ENCODE results near the gene KDM2A.

The KDM2A gene

DNA sequence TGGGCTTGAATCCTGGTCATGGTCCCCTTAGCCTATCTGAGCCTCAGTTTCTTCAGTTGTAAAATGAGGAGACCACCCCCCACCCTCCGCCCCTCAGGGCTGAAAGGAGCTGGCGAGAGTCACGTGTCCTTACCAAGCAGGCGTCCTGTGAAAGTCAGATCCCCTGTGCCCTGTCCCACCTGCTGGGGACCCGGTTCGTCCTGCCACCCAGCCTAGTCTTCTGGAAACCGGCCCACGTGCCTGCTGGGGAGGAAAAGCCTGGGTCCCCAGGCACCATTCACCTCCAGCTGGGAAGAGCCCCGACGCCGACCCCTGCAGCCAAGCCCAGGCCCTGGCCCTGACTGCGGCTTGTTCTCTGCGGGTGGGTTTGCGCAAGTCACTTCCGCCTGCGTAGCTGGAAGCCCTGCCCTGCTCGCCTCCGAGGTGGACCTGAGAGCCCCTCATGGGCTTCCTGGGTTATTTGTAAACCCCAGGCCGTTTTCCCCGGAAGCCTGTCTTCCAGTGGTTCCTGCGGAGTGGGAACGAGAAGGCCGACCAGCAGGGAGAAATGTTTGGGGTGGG is 183.6 kb downstream of the KDM2A start:
- no peak for DNase-seq (ENCODE audit: low spot score)

DNA sequence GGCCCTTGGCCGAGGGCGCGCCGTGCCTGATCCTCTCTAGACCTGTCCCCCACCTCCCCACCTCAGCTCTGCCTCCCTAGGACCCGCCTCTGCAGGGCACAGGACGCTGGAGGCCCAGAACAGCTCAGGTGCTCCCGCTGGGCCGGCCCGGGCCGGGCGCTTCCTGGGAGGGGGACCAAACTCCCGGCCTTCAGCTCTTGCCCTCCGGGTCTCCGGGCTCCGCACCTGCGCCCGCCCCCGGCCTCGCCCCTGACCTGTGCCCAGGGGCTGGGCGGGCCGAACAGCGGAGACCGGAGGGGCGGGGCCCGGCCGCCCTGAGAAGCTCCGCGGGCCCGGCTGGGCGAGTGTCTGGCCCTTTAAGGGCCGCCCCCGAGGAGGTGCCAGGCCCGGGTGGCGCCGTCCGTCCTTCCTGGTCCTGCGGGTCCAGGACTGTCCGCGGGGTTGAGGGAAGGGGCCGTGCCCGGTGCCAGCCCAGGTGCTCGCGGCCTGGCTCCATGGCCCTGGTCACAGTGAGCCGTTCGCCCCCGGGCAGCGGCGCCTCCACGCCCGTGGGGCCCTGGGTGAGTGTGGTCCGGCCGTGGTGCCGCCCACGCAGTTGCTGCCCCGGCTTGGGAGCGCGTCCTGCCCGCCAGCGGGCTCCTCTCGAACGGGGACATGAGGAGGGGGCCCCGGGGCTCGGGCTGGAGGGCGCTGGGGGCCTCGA is 184.2 kb downstream of the KDM2A start, which contains the start of gene SSH3:
Gene SSH3, plus strand, starts transcription at position 399 of the 703 bp plus-strand sequence. Its CDS starts 96 bp downstream, at position 495.
- DNase-seq (ENCODE audit: low spot score): peak; percentile 77

DNA sequence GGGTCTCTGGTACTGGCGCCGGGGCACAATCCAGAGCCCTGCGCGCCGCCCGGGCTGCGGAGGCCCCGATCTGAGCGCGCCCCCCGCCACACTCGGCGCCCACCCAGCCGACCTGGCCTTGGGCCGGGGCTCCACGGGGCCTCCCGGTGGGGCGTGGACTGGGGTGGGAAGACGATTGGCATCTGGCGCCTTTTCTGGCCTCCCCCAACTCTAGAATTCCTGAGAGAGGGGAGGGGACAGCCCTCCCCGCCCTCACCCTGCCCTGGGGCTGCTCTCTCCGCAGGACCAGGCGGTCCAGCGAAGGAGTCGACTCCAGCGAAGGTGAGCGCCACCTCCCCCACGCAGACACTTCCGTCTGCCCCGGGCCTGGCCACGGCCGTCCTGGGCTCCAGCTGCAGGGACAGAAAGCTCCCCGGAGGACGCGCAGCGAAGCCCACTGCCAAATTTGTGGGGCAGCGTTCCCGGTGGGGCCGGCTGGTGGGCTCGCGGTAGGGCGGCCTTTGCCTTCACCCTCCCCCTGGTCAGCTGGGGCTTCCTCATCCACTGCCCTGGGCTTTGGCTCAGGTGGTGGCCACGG is 184.9 kb downstream of the KDM2A start:
- DNase-seq (ENCODE audit: low spot score): no peak

DNA sequence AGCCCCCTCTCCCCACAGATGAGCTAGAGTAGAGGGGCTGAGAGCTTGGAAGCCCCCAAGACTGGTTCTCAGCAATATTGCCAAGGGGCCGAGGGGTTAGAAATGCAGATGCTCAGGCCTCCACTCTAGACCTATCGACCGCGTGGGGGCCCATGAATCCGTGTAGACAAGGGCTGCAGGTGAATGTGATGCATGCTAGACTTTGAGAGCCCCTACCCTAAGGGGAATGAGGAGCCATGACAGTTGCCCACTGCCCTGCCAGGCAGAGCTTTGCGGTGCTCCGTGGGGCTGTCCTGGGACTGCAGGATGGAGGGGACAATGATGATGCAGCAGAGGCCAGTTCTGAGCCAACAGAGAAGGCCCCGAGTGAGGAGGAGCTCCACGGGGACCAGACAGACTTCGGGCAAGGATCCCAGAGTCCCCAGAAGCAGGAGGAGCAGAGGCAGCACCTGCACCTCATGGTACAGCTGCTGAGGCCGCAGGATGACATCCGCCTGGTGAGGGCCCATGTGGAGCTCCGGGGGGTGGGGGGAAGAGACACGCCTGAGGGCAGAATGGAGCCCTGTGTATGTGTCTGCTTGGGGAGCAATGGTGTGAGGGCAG is 185.5 kb downstream of the KDM2A start:
- DNase-seq (ENCODE audit: low spot score): no peak

DNA sequence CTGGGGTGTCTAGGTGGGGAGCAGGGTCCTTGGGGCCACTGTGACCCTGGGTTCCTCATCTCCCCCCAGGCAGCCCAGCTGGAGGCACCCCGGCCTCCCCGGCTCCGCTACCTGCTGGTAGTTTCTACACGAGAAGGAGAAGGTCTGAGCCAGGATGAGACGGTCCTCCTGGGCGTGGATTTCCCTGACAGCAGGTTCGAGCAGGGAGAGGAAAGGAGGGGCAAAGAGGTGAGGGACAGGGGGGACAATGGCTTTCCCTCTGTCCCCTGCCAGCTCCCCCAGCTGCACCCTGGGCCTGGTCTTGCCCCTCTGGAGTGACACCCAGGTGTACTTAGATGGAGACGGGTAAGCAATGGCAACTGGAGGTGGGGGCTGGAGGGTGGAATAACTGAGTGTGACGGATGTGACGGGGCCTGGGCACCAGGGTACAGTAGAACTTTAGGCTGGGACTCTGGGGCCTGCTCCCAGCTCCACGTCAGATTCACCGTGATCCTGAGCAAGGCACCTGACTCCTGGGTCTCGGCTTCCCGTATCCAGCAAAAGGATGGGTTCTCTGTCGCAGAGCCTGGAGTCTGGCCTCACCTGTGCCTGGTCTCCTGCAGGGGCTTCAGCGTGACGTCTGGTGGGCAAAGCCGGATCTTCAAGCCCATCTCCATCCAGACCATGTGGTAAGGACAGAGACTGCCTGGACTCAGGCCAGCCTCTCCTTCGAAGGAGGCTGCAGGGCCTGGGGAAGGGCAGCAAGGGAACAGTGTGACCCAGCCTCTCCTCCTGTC is 187.9 kb downstream of the KDM2A start:
- DNase-seq (ENCODE audit: low spot score): no peak

DNA sequence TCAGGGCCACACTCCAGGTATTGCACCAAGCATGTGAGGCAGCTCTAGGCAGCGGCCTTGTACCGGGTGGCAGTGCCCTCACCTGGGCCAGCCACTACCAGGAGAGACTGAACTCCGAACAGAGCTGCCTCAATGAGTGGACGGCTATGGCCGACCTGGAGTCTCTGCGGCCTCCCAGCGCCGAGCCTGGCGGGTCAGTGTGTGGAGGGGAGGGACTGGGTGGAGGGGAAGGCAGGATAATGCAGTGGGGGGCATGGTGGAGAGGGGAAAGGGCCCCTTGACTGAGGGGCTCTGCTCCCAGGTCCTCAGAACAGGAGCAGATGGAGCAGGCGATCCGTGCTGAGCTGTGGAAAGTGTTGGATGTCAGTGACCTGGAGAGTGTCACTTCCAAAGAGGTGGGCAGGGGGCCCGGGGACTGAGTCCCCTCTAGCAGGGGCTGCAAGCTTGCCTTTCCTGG is 188.5 kb downstream of the KDM2A start:
- no peak for DNase-seq (ENCODE audit: low spot score)

All from putamen (tissue), 1 donor.